Measurements from ENCODE around the gene THEM5. TPM values are rescaled to one million over a fixed set of nuclear protein-coding genes. Genes with fewer than 3 reads are reported as not detected.

The THEM5 gene
- total RNA-seq, 2 experiments from 2014 or later: not detected

DNA sequence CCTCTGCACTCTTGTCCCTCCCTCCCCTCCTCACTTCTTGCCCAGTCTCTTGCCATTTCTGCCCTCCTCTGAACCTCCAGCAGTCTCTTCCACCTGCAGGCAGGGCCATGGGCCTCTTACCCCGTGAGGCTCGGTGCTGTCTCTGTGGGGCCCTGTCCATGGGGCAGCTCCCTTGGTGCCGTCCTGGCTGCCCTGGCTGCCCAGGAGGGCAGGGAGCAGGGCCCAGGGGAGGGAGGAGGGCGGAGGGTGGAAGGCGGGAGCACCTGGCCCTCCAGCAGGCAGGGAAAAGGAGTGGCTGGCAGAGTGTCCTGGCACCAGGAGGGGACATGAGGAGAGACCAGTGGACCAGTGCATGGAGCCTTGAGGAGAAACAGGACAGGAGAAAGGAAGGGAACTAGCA lies 21.9 kb downstream of the THEM5 start, which contains the start of gene RORC:
TSS of gene RORC (minus strand) at position 198 of the 400 bp plus-strand sequence. CDS start at position 160, 38 bp downstream.
- Mint-ChIP-seq H3K4me1 (peaks cover 81% of the 10 kb centered on the region), H3K27me3 (no peaks in the 10 kb centered on the region), H3K36me3 (ENCODE audit: low read depth) (no peaks in the 10 kb centered on the region), H3K9me3 (ENCODE audit: low read depth) (no peaks in the 10 kb centered on the region), H3K27ac (peak within 1 kb of the TSS; percentile 49), H3K4me3 (peak within 1 kb of the TSS; percentile 11)
- CTCF ChIA-PET: interaction anchor here (4.1 kb wide), 1 partner anchor 10 kb away, joined by 19 read pairs; no protein-coding TSS in a partner anchor
- intact Hi-C loops (cut with DNase I, micrococcal nuclease): no loop called here
- DNase-seq: no peak
- ATAC-seq: no peak
- POLR2A ChIA-PET: no interaction called here

DNA sequence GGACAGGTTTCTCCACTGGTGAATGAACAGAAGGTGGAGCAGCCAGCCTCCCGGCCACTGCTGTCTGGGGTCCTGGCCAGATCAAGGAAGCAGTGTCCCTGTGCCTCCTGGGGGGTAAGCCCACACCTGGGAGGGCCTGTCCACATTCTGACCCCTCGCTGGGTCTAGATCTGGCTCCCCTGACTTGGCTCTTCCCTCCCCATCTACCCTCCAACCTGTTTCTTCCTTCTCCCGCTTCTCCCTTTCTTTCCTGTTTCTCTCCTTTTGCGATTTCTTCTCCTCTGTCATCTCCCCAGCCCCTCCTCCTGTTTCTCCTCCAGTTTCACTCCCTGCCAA lies 22.3 kb downstream of the THEM5 start:
- Mint-ChIP-seq H3K9me3 (ENCODE audit: low read depth) (no peaks in the 10 kb centered on the region), H3K4me3 (peak overlapping the region; percentile 11), H3K4me1 (peaks cover 81% of the 10 kb centered on the region), H3K27ac (peak overlapping the region; percentile 49), H3K27me3 (no peaks in the 10 kb centered on the region), H3K36me3 (ENCODE audit: low read depth) (no peaks in the 10 kb centered on the region)
- no peak for ATAC-seq
- intact Hi-C loops (cut with DNase I, micrococcal nuclease): no loop called here
- ChIA-PET POLR2A (interaction anchor here (1.4 kb wide), 1 partner anchor 41 kb away, joined by 9 read pairs; the partner anchor contains the start of gene TDRKH), CTCF (interaction anchor here (1.0 to 1.1 kb wide), 2 partner anchors 15 to 33 kb away, joined by 3 read pairs; no protein-coding TSS in a partner anchor)
- no peak for DNase-seq

DNA sequence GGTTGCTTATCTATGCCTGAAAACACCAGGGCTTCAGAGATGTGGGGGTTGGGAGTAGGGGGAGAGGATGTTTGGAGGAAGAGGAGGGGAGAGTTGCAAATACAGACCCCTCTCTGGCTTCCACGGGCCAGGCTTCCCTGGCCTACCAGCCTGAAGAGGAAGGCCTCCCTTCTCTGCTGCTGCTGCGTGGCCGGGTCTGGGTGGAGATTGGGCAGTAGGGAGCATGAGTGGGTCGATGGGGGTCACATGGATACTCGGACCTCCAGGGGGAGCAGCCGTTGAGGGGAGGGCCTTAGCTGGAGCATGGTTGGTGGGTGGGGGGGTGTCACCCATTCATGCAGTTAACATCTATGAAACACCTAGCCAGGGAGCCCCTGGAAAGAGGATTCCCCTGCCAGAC lies 23.5 kb downstream of the THEM5 start:
- no peak for DNase-seq
- intact Hi-C loops (cut with DNase I, micrococcal nuclease): no loop called here
- H3K4me3 Mint-ChIP-seq: peak overlapping the region; percentile 11
- no peaks in the 10 kb centered on the region for H3K9me3 Mint-ChIP-seq (ENCODE audit: low read depth)
- ChIA-PET CTCF (interaction anchor here (0.9 to 1.5 kb wide), 4 partner anchors 13 to 39 kb away, joined by 3 to 6 read pairs (median 4); partner anchors contain the start of gene TDRKH), POLR2A (interaction anchor here (0.6 to 1.4 kb wide), 2 partner anchors 40 to 293 kb away, joined by 3 to 9 read pairs; partner anchors contain the start of gene TDRKH)
- no peak for ATAC-seq
- peaks cover 85% of the 10 kb centered on the region for H3K4me1 Mint-ChIP-seq
- peak overlapping the region; percentile 69 for H3K27ac Mint-ChIP-seq
- H3K27me3 Mint-ChIP-seq: no peaks in the 10 kb centered on the region
- no peaks in the 10 kb centered on the region for H3K36me3 Mint-ChIP-seq (ENCODE audit: low read depth)

DNA sequence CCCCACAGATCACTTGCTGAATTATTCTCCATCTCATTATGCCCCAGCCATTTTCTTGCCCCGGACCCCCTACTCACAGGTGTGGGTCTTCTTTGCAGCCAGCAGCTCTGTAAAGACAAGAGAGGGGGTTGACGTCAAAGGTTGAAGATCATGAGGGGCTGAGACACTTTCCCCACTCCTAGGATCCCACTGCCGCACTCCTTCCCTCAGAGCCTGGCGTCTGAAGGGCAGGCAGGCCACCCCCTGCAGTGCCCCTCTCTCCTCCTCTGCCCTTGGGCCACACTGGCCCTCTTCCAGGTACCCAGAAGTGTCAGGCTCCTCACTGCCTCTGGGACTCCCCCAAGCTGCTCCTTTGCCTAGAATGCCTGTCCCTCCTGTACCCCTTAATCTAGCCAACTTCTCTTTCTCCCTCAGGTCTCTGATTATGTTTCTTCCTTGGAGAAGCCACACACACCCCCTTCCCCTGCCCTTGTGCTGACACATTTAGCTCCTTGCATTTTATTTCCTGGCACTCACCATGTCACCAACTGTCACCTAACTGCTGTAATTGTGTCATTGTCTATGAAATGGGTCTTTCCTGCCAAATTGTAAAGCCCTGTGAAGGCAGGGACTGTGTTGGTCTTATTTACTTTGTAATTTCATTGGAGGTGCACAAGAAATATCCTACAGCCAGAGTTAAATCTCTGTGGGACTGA lies 24.0 kb downstream of the THEM5 start:
- peak; percentile 54 for DNase-seq
- Mint-ChIP-seq H3K36me3 (ENCODE audit: low read depth) (no peaks in the 10 kb centered on the region), H3K9me3 (ENCODE audit: low read depth) (no peaks in the 10 kb centered on the region), H3K27ac (peak overlapping the region; percentile 69), H3K4me1 (peaks cover 83% of the 10 kb centered on the region), H3K4me3 (peak overlapping the region; percentile 11), H3K27me3 (no peaks in the 10 kb centered on the region)
- intact Hi-C loops (cut with DNase I, micrococcal nuclease): loop anchor here (2.0 kb wide), 2 partner anchors 39 to 235 kb away; partner anchors contain the start of gene TDRKH (in 2 of the 2)
- ATAC-seq: peak; percentile 28
- CTCF ChIA-PET: interaction anchor here (1.5 kb wide), 1 partner anchor 13 kb away, joined by 4 read pairs; no protein-coding TSS in a partner anchor
- POLR2A ChIA-PET: no interaction called here

DNA sequence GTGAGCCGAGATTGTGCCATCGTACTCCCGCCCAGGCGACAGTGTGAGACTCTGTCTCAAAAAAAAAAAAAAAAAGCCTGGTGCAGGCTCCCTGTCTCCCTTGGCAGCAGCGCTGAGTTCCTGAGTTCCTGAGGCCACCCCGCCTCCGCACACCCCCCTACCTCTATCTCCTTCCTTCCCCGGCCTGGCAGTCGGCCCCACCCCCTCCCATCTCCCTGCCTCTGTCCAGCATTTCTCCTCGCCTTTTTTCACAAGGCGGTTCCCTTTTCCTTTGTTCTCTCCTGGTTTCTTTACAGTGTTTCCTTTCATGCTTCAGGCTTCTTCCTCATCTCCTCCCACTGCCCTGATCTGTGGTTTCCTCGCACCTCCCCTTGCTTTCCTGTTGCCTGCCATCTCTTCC lies 24.6 kb downstream of the THEM5 start:
- no peak for DNase-seq
- Mint-ChIP-seq H3K36me3 (ENCODE audit: low read depth) (no peaks in the 10 kb centered on the region), H3K4me1 (peaks cover 77% of the 10 kb centered on the region), H3K4me3 (peak overlapping the region; percentile 11), H3K9me3 (ENCODE audit: low read depth) (no peaks in the 10 kb centered on the region), H3K27ac (peak overlapping the region; percentile 69), H3K27me3 (no peaks in the 10 kb centered on the region)
- intact Hi-C loops (cut with DNase I, micrococcal nuclease): loop anchor here (2.0 kb wide), 2 partner anchors 38 to 234 kb away; partner anchors contain the start of gene TDRKH (in 2 of the 2)
- ATAC-seq: no peak
- POLR2A ChIA-PET: interaction anchor here (0.8 kb wide), 1 partner anchor 13 kb away, joined by 5 read pairs; no protein-coding TSS in a partner anchor
- CTCF ChIA-PET: interaction anchor here (0.7 kb wide), 1 partner anchor 95 kb away, joined by 3 read pairs; no protein-coding TSS in a partner anchor

GRCh38 chr1:151827853-151828252 lies 25.7 kb downstream of the THEM5 start:
- Mint-ChIP-seq H3K4me1 (peaks cover 74% of the 10 kb centered on the region), H3K4me3 (peak overlapping the region; percentile 7), H3K9me3 (ENCODE audit: low read depth) (no peaks in the 10 kb centered on the region), H3K27me3 (no peaks in the 10 kb centered on the region), H3K36me3 (ENCODE audit: low read depth) (no peaks in the 10 kb centered on the region), H3K27ac (peak overlapping the region; percentile 73)
- POLR2A ChIA-PET: interaction anchor here (0.6 kb wide), 1 partner anchor 8 kb away, joined by 3 read pairs; no protein-coding TSS in a partner anchor
- CTCF ChIA-PET: interaction anchor here (0.9 to 1.4 kb wide), 3 partner anchors 9 to 38 kb away, joined by 3 to 7 read pairs (median 6); partner anchors contain the start of gene TDRKH
- peak; percentile 54 for DNase-seq
- no peak for ATAC-seq
- intact Hi-C loops (cut with DNase I, micrococcal nuclease): loop anchor here (2.0 kb wide), 2 partner anchors 37 to 233 kb away; partner anchors contain the start of gene TDRKH (in 2 of the 2)

GRCh38 chr1:151825751-151826660 lies 27.5 kb downstream of the THEM5 start:
- peak; percentile 61 for DNase-seq
- POLR2A ChIA-PET: interaction anchor here (0.7 kb wide), 1 partner anchor 775 kb away, joined by 3 read pairs; no protein-coding TSS in a partner anchor
- H3K4me3 Mint-ChIP-seq: peak overlapping the region; percentile 65
- peak overlapping the region; percentile 71 for H3K27ac Mint-ChIP-seq
- H3K36me3 Mint-ChIP-seq (ENCODE audit: low read depth): no peaks in the 10 kb centered on the region
- H3K27me3 Mint-ChIP-seq: no peaks in the 10 kb centered on the region
- intact Hi-C loops (cut with DNase I, micrococcal nuclease): no loop called here
- H3K4me1 Mint-ChIP-seq: peaks cover 79% of the 10 kb centered on the region
- no peaks in the 10 kb centered on the region for H3K9me3 Mint-ChIP-seq (ENCODE audit: low read depth)
- CTCF ChIA-PET: interaction anchor here (0.6 to 2.5 kb wide), 4 partner anchors 10 to 1655 kb away, joined by 3 to 10 read pairs (median 6); partner anchors contain the start of gene TDRKH
- ATAC-seq: no peak

GRCh38 chr1:151825204-151825603 lies 28.3 kb downstream of the THEM5 start:
- intact Hi-C loops (cut with DNase I, micrococcal nuclease): no loop called here
- no peaks in the 10 kb centered on the region for H3K36me3 Mint-ChIP-seq (ENCODE audit: low read depth)

DNA sequence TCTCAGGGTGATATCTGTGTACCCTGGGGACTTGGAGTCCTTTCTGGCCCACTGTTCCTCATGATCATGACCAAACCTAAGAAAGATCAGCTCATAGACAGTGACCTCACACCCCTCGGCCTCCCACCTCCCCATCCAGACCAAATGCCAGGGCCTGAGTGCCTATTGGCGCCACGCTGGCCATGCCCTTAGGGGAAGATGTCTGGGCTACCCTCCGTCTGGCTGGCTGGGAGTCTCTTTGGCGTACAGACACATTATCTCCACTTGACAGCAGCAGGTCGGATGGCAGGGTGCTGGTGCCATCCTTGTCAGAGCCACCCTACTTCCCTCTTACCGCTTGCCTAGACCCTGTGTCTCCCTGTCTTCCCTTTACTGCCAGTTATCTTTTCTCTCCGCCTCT lies 30.3 kb downstream of the THEM5 start:
- ChIA-PET CTCF (interaction anchor here (0.6 to 3.2 kb wide), 4 partner anchors 10 to 501 kb away, joined by 3 to 19 read pairs (median 5); partner anchors contain the start of genes FLG, MRPL9 and RORC), POLR2A (interaction anchor here (0.6 kb wide), 1 partner anchor 540 kb away, joined by 3 read pairs; no protein-coding TSS in a partner anchor)
- H3K36me3 Mint-ChIP-seq (ENCODE audit: low read depth): no peaks in the 10 kb centered on the region
- H3K4me1 Mint-ChIP-seq: peaks cover 73% of the 10 kb centered on the region
- intact Hi-C loops (cut with DNase I, micrococcal nuclease): no loop called here
- no peak for ATAC-seq
- no peak for DNase-seq
- H3K27me3 Mint-ChIP-seq: no peaks in the 10 kb centered on the region
- H3K27ac Mint-ChIP-seq: peak overlapping the region; percentile 73
- peak overlapping the region; percentile 9 for H3K4me3 Mint-ChIP-seq
- no peaks in the 10 kb centered on the region for H3K9me3 Mint-ChIP-seq (ENCODE audit: low read depth)

More at GRCh38 chr1:151825204-151825603, 28.3 kb downstream of the THEM5 start:
- no peak for DNase-seq
- Mint-ChIP-seq H3K4me1 (peaks cover 79% of the 10 kb centered on the region), H3K4me3 (peak overlapping the region; percentile 65), H3K9me3 (ENCODE audit: low read depth) (no peaks in the 10 kb centered on the region), H3K27me3 (no peaks in the 10 kb centered on the region), H3K27ac (peak overlapping the region; percentile 71)
- ChIA-PET POLR2A (interaction anchor here (0.6 kb wide), 1 partner anchor 548 kb away, joined by 3 read pairs; no protein-coding TSS in a partner anchor), CTCF (interaction anchor here (1.0 to 2.5 kb wide), 3 partner anchors 11 to 35 kb away, joined by 3 to 10 read pairs (median 7); partner anchors contain the start of gene TDRKH)
- ATAC-seq: no peak

DNA sequence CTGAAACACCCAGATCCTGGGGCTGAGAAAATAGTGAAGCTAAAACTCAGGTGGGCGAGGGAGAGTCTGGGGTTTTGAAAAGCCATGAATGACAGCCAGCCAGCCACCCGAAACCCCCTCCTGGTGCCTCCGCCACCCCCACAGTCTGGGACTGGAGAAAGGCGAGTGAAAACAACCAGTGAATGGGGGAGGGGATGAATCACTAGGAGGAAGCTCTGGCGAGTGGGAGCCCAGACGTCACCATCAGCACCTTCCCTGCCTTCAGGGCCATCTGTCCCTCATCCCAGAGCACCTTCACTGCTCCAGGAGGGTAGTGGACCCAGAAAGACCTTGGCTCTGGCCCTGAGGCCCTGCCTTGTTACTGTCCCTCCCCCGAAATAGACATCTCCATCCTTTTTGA lies 31.1 kb downstream of the THEM5 start:
- ATAC-seq: peak; percentile 38
- peak; percentile 83 for DNase-seq
- Mint-ChIP-seq H3K4me1 (peaks cover 73% of the 10 kb centered on the region), H3K27ac (peak overlapping the region; percentile 73), H3K4me3 (peak overlapping the region; percentile 9), H3K9me3 (ENCODE audit: low read depth) (no peaks in the 10 kb centered on the region), H3K36me3 (ENCODE audit: low read depth) (no peaks in the 10 kb centered on the region), H3K27me3 (no peaks in the 10 kb centered on the region)
- POLR2A ChIA-PET: interaction anchor here (0.6 to 1.1 kb wide), 3 partner anchors 24 to 539 kb away, joined by 3 to 4 read pairs (median 3); partner anchors contain the start of gene MRPL9
- CTCF ChIA-PET: interaction anchor here (0.6 to 3.2 kb wide), 7 partner anchors 11 to 727 kb away, joined by 3 to 19 read pairs (median 4); partner anchors contain the start of gene RORC
- intact Hi-C loops (cut with DNase I, micrococcal nuclease): loop anchor here in 1 of 2 experiments (1.0 kb wide), 1 partner anchor 32 kb away; the partner anchor contains the start of gene TDRKH
